ENCODE results near the gene HLA-DRA.

The HLA-DRA gene

GRCh38 chr6:32439602-32440214 is at the start of gene HLA-DRA:
Gene HLA-DRA, plus strand, starts transcription at chr6:32439887. Its CDS starts 64 bp downstream, at chr6:32439951.
- Histone ChIP-seq H3K9ac (ENCODE audit: insufficient read length) (no peak within 1 kb of the TSS), H3K36me3 (ENCODE audit: insufficient read depth, low read length) (no peaks in the 10 kb centered on the region), H3K4me3 (no peak within 1 kb of the TSS), H3K27ac (no peak within 1 kb of the TSS), H3K9me3 (ENCODE audit: low read depth, low read length) (no peaks in the 10 kb centered on the region)
- TF ChIP-seq EZH2 (IDR thresholded peaks at IDR 0.05) (no peak), FOXP2 (optimal IDR thresholded peaks at IDR 0.05; ENCODE audit: control extremely low read depth, extremely low read length, insufficient read depth) (no peak), POLR2AphosphoS5 (IDR thresholded peaks at IDR 0.05; ENCODE audit: borderline replicate concordance, low read depth, low read length) (no peak)
- peak; percentile 63 for DNase-seq (ENCODE audit: low read depth, low spot score)

GRCh38 chr6:32391505-32391904 is 48.2 kb upstream of the HLA-DRA start:
- Histone ChIP-seq H3K9ac (ENCODE audit: insufficient read length) (no peak overlapping the region), H3K36me3 (ENCODE audit: insufficient read depth, low read length) (no peaks in the 10 kb centered on the region), H3K9me3 (ENCODE audit: low read depth, low read length) (no peaks in the 10 kb centered on the region), H3K4me3 (no peak overlapping the region), H3K27ac (no peak overlapping the region)
- no peak for DNase-seq (ENCODE audit: low read depth, low spot score)
- no peak for TF ChIP-seq FOXP2 (optimal IDR thresholded peaks at IDR 0.05; ENCODE audit: control extremely low read depth, extremely low read length, insufficient read depth)
- TF ChIP-seq EZH2 (IDR thresholded peaks at IDR 0.05) = no peak
- no peak for TF ChIP-seq POLR2AphosphoS5 (IDR thresholded peaks at IDR 0.05; ENCODE audit: borderline replicate concordance, low read depth, low read length)

- TF ChIP-seq POLR2AphosphoS5 (IDR thresholded peaks at IDR 0.05; ENCODE audit: borderline replicate concordance, low read depth, low read length) (no peak), FOXP2 (optimal IDR thresholded peaks at IDR 0.05; ENCODE audit: control extremely low read depth, extremely low read length, insufficient read depth) (no peak), EZH2 (IDR thresholded peaks at IDR 0.05) (no peak)
- Histone ChIP-seq H3K27ac (no peak overlapping the region), H3K9ac (ENCODE audit: insufficient read length) (no peak overlapping the region)
Observed at GRCh38 chr6:32393665-32394420, 45.8 kb upstream of the HLA-DRA start.

GRCh38 chr6:32396028-32396427 is 43.7 kb upstream of the HLA-DRA start:
- TF ChIP-seq FOXP2 (optimal IDR thresholded peaks at IDR 0.05; ENCODE audit: control extremely low read depth, extremely low read length, insufficient read depth) = no peak
- no peak for TF ChIP-seq POLR2AphosphoS5 (IDR thresholded peaks at IDR 0.05; ENCODE audit: borderline replicate concordance, low read depth, low read length)
- no peak for TF ChIP-seq EZH2 (IDR thresholded peaks at IDR 0.05)
- Histone ChIP-seq H3K9ac (ENCODE audit: insufficient read length) (no peak overlapping the region), H3K36me3 (ENCODE audit: insufficient read depth, low read length) (no peaks in the 10 kb centered on the region), H3K27ac (no peak overlapping the region), H3K4me3 (no peak overlapping the region), H3K9me3 (ENCODE audit: low read depth, low read length) (no peaks in the 10 kb centered on the region)
- DNase-seq (ENCODE audit: low read depth, low spot score) = no peak

More at GRCh38 chr6:32393665-32394420, 45.8 kb upstream of the HLA-DRA start:
- DNase-seq (ENCODE audit: low read depth, low spot score) = no peak
- H3K4me3 ChIP-seq = no peak overlapping the region
- H3K9me3 ChIP-seq (ENCODE audit: low read depth, low read length) = no peaks in the 10 kb centered on the region
- H3K36me3 ChIP-seq (ENCODE audit: insufficient read depth, low read length) = no peaks in the 10 kb centered on the region

GRCh38 chr6:32397252-32397920 is 42.3 kb upstream of the HLA-DRA start:
- TF ChIP-seq FOXP2 (optimal IDR thresholded peaks at IDR 0.05; ENCODE audit: control extremely low read depth, extremely low read length, insufficient read depth) (no peak), POLR2AphosphoS5 (IDR thresholded peaks at IDR 0.05; ENCODE audit: borderline replicate concordance, low read depth, low read length) (no peak), EZH2 (IDR thresholded peaks at IDR 0.05) (no peak)
- H3K9ac ChIP-seq (ENCODE audit: insufficient read length) = no peak overlapping the region
- H3K27ac ChIP-seq = no peak overlapping the region
- no peak overlapping the region for H3K4me3 ChIP-seq
- no peaks in the 10 kb centered on the region for H3K9me3 ChIP-seq (ENCODE audit: low read depth, low read length)
- H3K36me3 ChIP-seq (ENCODE audit: insufficient read depth, low read length) = no peaks in the 10 kb centered on the region
- DNase-seq (ENCODE audit: low read depth, low spot score) = no peak

GRCh38 chr6:32401284-32401963 is 38.3 kb upstream of the HLA-DRA start:
- Histone ChIP-seq H3K4me3 (no peak overlapping the region), H3K36me3 (ENCODE audit: insufficient read depth, low read length) (no peaks in the 10 kb centered on the region), H3K9me3 (ENCODE audit: low read depth, low read length) (no peaks in the 10 kb centered on the region), H3K27ac (no peak overlapping the region), H3K9ac (ENCODE audit: insufficient read length) (no peak overlapping the region)
- TF ChIP-seq POLR2AphosphoS5 (IDR thresholded peaks at IDR 0.05; ENCODE audit: borderline replicate concordance, low read depth, low read length) = no peak
- TF ChIP-seq EZH2 (IDR thresholded peaks at IDR 0.05) = no peak
- no peak for TF ChIP-seq FOXP2 (optimal IDR thresholded peaks at IDR 0.05; ENCODE audit: control extremely low read depth, extremely low read length, insufficient read depth)
- DNase-seq (ENCODE audit: low read depth, low spot score) = no peak

GRCh38 chr6:32402812-32403211 is 36.9 kb upstream of the HLA-DRA start:
- no peaks in the 10 kb centered on the region for H3K9me3 ChIP-seq (ENCODE audit: low read depth, low read length)
- H3K27ac ChIP-seq = no peak overlapping the region
- no peak for DNase-seq (ENCODE audit: low read depth, low spot score)

GRCh38 chr6:32405656-32406055 is 34.0 kb upstream of the HLA-DRA start:
- TF ChIP-seq EZH2 (IDR thresholded peaks at IDR 0.05) (no peak), POLR2AphosphoS5 (IDR thresholded peaks at IDR 0.05; ENCODE audit: borderline replicate concordance, low read depth, low read length) (no peak), FOXP2 (optimal IDR thresholded peaks at IDR 0.05; ENCODE audit: control extremely low read depth, extremely low read length, insufficient read depth) (no peak)
- no peak overlapping the region for H3K27ac ChIP-seq
- no peaks in the 10 kb centered on the region for H3K36me3 ChIP-seq (ENCODE audit: insufficient read depth, low read length)
- no peak overlapping the region for H3K4me3 ChIP-seq
- H3K9me3 ChIP-seq (ENCODE audit: low read depth, low read length) = no peaks in the 10 kb centered on the region
- H3K9ac ChIP-seq (ENCODE audit: insufficient read length) = no peak overlapping the region
- no peak for DNase-seq (ENCODE audit: low read depth, low spot score)

More at GRCh38 chr6:32402812-32403211, 36.9 kb upstream of the HLA-DRA start:
- no peaks in the 10 kb centered on the region for H3K36me3 ChIP-seq (ENCODE audit: insufficient read depth, low read length)
- H3K4me3 ChIP-seq = no peak overlapping the region
- no peak for TF ChIP-seq EZH2 (IDR thresholded peaks at IDR 0.05)
- TF ChIP-seq POLR2AphosphoS5 (IDR thresholded peaks at IDR 0.05; ENCODE audit: borderline replicate concordance, low read depth, low read length) = no peak
- no peak for TF ChIP-seq FOXP2 (optimal IDR thresholded peaks at IDR 0.05; ENCODE audit: control extremely low read depth, extremely low read length, insufficient read depth)
- no peak overlapping the region for H3K9ac ChIP-seq (ENCODE audit: insufficient read length)
